Peyer's patch (tissue), 4 donors: ENCODE data around the gene BCAS1.

Experiments
- CTCF ChIP-seq, 6 experiments: fragments of 450-650 bp in 4 of 6; fragments of 200-600 bp in 2 of 6; sonication (generic) in 1 of 6; IDR thresholded peaks; one replicate each; pipeline ENCODE4 v1.5.1; 2017 to 2019; ENCODE audit warnings: antibody characterized with exemption in 6 of 6, mild to moderate bottlenecking in 3 of 6, moderate library complexity in 1 of 6
- POLR2A ChIP-seq, 2 donors: fragments of 450-650 bp; IDR thresholded peaks; one replicate each; pipeline ENCODE4 v1.5.1; 2017; ENCODE audit warnings: antibody characterized with exemption in 2 of 2, mild to moderate bottlenecking in 2 of 2, moderate library complexity in 2 of 2

- TF ChIP-seq CTCF (IDR thresholded peaks at IDR 0.05) (no peak), POLR2A (IDR thresholded peaks at IDR 0.05) (no peak)
Observed at GRCh38 chr20:53900380-53900999, 169.9 kb downstream of the BCAS1 start.
